HK-2 (cell line): ENCODE results near the gene PCSK5.

Source experiments
- DNase-seq: peaks from one replicate; pipeline ENCODE4 v3.0.0-alpha.2; 2018; ENCODE audit not compliant: unreplicated experiment

The PCSK5 gene

GRCh38 chr9:76185432-76185831 lies 295.0 kb downstream of the PCSK5 start:
- DNase-seq, result no peak

- no peak for DNase-seq
These were observed 297.8 kb downstream of the PCSK5 start for GRCh38 chr9:76188286-76188685.

GRCh38 chr9:76188905-76189304 lies 298.4 kb downstream of the PCSK5 start:
- DNase-seq, result no peak

- DNase-seq, result no peak
These were observed 301.0 kb downstream of the PCSK5 start for GRCh38 chr9:76191493-76191892.

GRCh38 chr9:76192013-76192412 lies 301.5 kb downstream of the PCSK5 start:
- no peak for DNase-seq

GRCh38 chr9:76194896-76195295 lies 304.4 kb downstream of the PCSK5 start:
- DNase-seq, result no peak

GRCh38 chr9:76198336-76198735 lies 307.9 kb downstream of the PCSK5 start:
- DNase-seq, result no peak

GRCh38 chr9:76200315-76200714 lies 309.8 kb downstream of the PCSK5 start:
- DNase-seq, result no peak

GRCh38 chr9:76200745-76201144 lies 310.3 kb downstream of the PCSK5 start:
- DNase-seq, result no peak

GRCh38 chr9:76203373-76203772 lies 312.9 kb downstream of the PCSK5 start:
- no peak for DNase-seq

- no peak for DNase-seq
These were observed 316.3 kb downstream of the PCSK5 start for GRCh38 chr9:76206821-76207220.

- DNase-seq, result no peak
These were observed 323.3 kb downstream of the PCSK5 start for GRCh38 chr9:76213751-76214150.

- no peak for DNase-seq
These were observed 324.6 kb downstream of the PCSK5 start for GRCh38 chr9:76215066-76215465.

- DNase-seq, result no peak
These were observed 325.7 kb downstream of the PCSK5 start for GRCh38 chr9:76216161-76216649.

GRCh38 chr9:76218117-76218885 lies 327.8 kb downstream of the PCSK5 start:
- DNase-seq, result no peak

GRCh38 chr9:76218886-76219445 lies 328.5 kb downstream of the PCSK5 start:
- no peak for DNase-seq

- no peak for DNase-seq
These were observed 329.2 kb downstream of the PCSK5 start for GRCh38 chr9:76219560-76220151.

GRCh38 chr9:76221423-76221822 lies 330.9 kb downstream of the PCSK5 start:
- no peak for DNase-seq

- DNase-seq, result no peak
These were observed 333.4 kb downstream of the PCSK5 start for GRCh38 chr9:76223749-76224340.

GRCh38 chr9:76227156-76227555 lies 336.7 kb downstream of the PCSK5 start:
- no peak for DNase-seq

GRCh38 chr9:76231001-76231400 lies 340.5 kb downstream of the PCSK5 start:
- DNase-seq, result no peak

- no peak for DNase-seq
These were observed 342.5 kb downstream of the PCSK5 start for GRCh38 chr9:76232861-76233489.
